GM21367 (cell line): Measurements from ENCODE around the gene SPIRE1.

Experiments used
- ATAC-seq: cut with Tn5 transposase; IDR thresholded peaks from one replicate; pipeline ENCODE4 v1.9.1; 2021; ENCODE audit not compliant: unreplicated experiment

Gene SPIRE1

GRCh38 chr18:12455496-12455895 is 202.4 kb downstream of the SPIRE1 start:
- ATAC-seq: no peak

DNA sequence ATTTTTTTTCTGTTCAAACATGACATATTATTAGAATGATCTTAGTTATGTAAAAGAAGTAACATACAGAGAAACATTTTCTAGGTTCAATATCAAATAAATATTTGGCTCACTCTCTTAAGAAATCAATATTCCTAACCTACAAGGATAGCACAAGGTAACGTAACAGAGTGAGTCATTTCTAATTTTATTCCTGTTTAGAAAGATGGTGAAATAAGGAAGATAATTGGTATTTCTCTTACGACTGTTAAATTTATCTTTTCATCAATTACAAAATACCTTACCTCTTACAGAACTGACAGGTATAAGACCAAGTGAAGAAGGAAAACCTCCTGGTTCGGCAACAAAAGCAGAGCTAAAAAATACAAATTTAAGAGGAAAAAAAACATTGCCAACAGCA is 205.1 kb downstream of the SPIRE1 start:
- no peak for ATAC-seq

GRCh38 chr18:12451428-12451827 is 206.5 kb downstream of the SPIRE1 start:
- no peak for ATAC-seq

DNA sequence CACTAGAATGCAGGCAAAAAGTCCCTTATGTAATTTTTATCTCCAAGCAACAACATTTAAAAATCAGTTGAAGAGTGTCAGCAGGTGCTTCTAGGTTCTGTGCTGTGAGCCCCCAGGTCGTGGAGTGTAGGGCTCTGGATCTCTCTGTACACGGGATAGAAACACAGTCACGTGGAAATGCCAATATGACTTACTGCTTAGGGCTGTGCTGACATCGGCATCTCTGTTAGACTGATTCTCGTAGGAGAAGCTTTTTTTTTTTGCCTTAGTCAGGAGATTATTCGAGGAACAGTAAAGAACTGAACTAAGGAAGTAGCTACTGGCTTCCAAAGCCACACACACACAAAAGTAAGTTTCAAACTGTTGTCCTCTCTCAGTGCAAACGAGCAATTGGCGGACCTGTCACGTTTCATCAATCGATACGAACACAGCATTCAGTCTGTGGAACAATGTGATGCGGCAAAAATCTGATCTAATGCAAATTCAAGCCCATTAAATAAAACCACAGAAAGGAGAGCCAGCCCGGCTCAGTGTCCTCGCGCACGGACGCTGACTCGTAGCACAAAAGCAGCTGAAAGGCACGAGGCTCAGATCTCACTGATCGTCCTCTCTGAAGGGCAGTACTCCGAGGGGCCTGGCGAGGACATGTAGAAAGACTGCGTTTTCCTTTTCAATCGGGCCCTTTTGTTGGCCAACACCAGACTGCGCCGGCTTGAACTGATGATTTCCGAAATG is 208.7 kb downstream of the SPIRE1 start:
- ATAC-seq: no peak

- no peak for ATAC-seq
Observed at GRCh38 chr18:12445554-12445953, 212.4 kb downstream of the SPIRE1 start.

- ATAC-seq: no peak
Observed at GRCh38 chr18:12443551-12443950, 214.4 kb downstream of the SPIRE1 start.

- no peak for ATAC-seq
Observed at GRCh38 chr18:12442946-12443345, 215.0 kb downstream of the SPIRE1 start.

DNA sequence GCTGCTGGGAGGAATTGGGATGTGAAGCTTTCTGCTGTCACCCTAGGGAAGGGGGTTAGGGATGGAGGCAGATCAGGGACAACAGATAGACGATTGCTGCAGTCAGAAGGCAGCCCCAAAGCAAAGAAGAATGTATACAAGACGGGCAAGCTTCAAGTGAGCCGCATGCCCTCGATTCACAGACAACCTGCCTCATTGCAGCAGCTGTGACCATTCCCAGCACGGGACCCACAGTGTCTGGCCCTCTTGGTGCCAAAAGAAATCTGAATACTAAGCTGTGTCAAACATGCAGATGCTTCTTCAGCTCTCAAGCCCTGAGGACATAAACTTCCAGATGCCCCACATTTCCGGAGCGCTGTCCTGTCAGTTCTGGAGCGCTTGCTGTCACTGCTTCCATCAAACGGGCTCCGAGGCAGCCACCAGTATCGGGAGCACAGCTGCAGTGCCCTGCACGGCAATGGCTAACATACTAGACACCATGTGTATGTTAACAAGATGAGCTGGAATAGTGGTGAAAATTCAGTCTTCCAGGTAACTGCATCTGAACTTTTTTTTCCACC is 216.4 kb downstream of the SPIRE1 start:
- ATAC-seq: no peak

DNA sequence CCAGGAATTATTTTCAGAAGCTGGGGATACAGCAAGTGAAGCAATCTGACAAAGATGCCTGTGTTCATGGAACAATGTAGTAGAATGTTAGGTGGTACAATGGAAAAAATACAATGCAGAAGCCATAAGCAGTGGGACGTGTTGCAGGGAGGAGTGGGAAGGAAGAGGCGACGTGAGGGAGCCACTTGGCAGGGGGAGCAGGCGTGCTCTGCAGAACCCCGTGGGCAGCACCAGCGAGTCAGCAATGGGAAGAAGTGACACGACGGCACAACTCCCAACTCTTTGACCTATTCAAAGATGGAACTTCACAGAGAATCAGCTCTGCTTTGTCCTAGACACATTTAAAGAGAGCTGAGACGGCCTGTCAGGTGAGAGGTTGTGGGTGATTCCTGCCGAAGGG is 219.7 kb downstream of the SPIRE1 start:
- no peak for ATAC-seq

DNA sequence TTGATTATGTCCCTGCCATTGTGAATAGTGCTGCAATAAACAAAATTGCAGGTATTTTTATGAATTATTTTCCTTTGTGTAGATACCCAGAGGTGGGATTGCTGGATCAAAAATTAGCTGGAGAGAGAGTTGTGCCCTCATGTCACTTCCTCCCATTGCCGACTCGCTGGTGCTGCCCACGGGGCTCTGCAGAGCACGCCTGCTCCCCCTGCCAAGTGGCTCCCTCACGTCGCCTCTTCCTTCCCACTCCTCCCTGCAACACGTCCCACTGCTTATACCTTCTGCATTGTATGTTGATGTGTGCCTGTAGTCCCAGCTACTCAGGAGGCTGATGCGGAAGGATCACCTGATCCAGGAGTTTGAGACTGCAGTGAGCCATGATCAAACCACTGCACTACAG is 222.0 kb downstream of the SPIRE1 start:
- ATAC-seq: no peak

- no peak for ATAC-seq
Observed at GRCh38 chr18:12434541-12434929, 223.4 kb downstream of the SPIRE1 start.

GRCh38 chr18:12433829-12434540 is 223.9 kb downstream of the SPIRE1 start:
- ATAC-seq: no peak

DNA sequence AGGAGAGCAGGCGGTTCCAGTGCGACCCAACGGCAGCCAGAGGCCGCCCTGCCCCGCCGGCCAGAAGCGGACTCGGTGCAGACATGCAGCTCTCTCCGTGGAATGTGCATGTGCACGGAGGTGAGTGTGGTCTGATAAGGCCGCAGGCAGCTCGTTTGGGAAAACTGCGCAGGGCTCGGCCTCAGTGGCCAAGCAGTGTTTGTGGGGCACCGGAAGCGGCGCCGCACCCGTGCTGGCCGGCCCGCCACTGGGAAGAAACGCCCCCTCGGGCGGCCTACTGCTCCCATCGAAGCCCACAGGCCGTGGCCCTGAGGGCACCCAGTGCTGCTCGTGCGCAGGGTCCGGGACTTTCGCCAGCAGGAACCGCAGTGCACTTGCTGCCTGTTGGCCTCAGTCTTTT is 225.0 kb downstream of the SPIRE1 start:
- ATAC-seq: no peak

- ATAC-seq: no peak
Observed at GRCh38 chr18:12432196-12432595, 225.7 kb downstream of the SPIRE1 start.

GRCh38 chr18:12431561-12431960 is 226.3 kb downstream of the SPIRE1 start:
- ATAC-seq: no peak

DNA sequence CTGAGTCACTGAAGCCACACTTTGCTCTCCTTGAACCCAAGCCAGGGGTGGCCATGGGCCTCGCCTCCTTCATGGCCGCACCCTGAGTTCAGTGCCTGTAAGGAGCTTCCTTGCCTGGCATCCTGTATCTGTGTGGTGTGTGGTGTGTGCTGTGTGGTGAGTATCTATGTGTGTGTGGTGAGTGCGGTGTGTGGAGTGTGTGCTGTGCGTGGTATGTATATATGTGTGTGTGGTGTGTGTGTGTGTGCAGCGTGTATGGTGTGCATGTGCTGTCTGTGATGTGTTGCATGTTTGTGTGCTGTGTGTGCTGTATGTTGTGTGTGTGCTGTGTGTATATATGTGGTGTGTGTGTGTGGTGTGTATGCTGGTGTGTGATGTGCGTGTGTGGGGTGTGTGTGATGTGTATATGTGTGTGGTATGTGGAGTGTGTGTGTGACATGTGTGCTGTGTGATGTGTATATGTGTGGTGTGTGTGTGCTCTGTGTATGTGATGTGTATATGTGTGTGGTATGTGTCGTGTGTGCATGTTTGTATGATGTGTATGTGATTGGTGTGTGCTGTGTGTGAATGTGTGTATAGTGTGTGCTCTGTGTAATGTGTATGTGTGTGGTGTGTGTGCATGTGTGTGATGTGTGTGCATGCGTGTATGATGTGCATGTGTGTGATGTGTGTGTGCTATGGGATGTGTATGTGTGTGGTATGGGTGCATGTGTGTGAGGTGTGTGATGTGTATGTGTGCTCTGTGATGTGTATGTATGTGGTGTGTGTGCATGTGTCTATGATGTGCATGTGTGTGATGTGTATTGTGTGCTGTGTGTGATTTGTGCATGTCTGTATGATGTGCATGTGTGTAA is 227.5 kb downstream of the SPIRE1 start:
- ATAC-seq: no peak

DNA sequence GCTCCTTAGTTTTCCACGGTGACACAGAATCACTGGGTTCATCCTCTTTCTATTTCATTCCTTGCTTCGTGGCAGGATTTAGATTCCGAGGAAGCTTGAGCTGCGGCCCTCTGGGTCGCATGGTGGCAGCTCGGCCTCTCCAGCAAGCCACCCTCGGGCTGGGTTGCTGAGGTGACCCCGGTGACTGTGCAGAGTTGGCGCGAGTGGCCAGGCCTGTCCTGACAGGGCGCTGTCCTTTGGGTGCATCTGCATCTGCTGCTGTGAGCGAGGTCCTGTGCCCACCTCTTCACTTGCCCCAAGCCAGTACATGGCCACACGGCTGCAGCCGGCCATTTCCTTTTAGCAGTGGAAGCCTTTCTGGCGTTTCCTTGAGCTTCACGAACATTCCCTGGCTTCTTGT is 228.4 kb downstream of the SPIRE1 start:
- no peak for ATAC-seq

DNA sequence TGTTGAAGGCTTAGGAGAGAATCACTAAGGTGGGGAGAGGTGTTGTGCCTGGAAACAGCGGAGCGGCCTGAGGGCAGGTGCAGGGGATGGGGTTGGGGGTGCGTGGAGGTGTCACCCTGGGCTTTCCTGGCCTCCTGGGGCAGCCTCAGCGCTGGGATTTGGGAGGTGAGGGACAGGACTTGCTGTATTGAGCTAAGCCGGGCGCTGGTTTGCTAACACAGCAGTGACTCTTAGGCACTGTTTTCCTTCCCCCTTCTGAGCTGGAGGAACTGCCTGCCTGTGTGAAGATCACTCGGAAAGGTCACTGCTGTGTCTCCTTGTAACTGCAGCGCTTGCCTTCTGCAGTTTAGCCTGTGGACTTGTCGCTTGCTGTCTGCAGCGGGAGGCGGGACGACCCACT is 229.0 kb downstream of the SPIRE1 start:
- no peak for ATAC-seq

DNA sequence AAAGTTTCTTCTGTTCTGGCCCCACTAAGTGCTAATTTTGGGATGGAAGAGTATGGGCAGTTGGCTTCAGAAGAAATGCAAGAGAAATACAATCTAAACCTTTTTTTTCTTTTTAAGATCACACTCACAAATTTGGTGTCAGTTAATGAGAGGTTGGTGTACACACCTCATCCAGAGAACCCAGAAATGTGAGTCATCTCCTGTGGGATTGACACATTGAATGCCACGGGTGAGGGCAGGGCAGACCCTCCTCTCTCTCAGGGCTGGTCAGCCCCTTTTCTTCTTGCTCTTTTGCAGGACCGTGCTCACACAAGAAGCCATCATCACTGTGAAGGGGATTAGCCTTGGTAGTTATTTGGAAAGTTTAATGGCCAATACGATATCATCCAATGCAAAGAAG is 231.0 kb downstream of the SPIRE1 start:
- no peak for ATAC-seq

GRCh38 chr18:12424252-12424651 is 233.7 kb downstream of the SPIRE1 start:
- no peak for ATAC-seq

DNA sequence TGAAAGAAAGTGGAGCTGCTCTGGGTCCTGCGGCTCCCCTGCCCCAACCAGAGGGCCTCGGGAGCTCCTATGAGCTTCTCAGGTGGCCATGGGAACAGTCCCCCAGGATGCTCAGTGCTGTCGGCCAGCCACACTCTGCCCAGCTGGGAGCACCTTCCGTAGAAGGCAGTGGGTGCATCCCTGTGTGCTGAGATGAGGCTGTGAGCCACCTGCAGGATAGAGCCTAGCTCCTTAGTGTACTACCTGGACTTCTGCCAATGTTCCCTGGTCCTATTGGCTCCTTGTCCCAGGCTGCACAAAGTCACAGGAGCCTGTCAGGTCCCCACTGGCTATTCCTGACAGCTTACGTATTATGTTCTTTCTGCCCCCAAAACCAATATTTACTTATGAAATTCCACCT is 234.1 kb downstream of the SPIRE1 start:
- no peak for ATAC-seq
